ENCODE measurements around the gene KIAA0753. TPM values are rescaled to one million over a fixed set of nuclear protein-coding genes. Genes with fewer than 3 reads are reported as not detected.
A peak's percentile ranks its signal among the peaks of the same experiment; 100 is the strongest.

The KIAA0753 gene
- total RNA-seq, 1 experiment from 2014 or later = 21.7 TPM

DNA sequence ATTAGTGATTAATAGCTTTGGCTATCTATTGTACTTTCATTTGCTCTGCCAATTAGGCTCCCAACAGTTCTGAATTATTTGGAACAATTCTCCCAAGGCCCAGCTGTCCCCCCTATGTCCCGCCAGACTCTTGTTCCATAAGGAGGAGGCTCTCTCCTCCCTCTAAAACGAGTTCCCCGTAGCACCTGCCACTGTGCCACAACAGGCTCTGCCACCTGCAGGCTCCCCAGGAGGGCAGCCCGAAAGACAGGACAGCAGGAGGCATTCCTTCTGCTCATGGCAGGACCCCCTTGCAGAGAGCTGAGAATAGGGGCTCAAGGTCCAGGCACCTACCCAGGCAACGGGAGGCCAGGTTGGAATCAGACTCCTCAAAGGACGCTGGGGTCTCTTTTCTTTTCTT, 93.2 kb downstream of the KIAA0753 start:
- no peak for DNase-seq (ENCODE audit: low spot score)

DNA sequence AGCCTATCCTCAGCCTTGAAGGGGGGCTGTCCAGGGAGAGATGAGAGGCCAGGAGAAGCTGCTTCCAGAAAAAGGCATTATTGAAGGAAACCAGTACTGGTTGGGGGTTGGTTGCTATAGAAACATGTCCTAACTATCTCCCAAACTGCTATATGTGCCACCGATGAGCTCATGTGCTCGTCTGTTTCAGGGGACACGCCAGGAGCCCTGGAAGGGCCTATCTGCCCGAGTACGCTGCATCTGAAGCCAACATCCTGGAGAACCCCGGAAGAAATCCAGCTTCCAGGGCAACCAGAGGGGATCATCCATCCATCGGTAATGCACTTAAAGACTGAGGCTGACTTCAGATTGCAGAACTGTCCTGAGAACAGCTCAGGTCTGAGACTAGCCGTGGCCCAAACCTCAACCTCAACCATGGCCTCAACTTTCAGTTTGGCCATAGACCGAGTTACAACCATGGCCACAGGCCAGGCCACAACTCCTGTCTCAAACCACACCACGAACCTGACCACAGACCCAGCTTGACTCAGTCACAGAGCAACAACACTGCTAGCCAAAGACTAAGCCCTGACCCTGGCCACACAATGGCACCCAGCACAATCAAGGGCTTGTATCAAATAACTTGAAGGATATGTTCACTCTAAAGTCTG, 94.3 kb downstream of the KIAA0753 start:
- peak; percentile 62 for DNase-seq (ENCODE audit: low spot score)

DNA sequence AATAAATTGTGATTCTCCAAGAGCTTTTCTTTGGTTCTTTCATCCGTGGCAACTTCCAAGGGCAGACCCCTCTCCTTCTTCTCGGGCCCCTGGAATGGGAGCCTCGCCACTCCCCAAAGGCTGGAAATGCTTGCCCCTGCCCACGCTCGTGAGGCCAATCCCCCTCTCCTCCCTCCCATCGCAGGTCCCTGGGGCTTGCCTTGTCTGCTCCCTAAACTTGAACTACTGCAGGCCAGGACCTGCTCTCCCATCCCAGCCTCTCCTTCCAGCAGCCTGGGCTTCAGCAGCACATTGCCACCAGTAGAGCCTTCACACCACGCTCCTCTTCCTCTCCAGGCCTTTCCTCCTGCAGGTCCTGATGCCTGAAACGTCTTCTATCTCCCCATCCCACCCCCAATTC, 95.2 kb downstream of the KIAA0753 start:
- DNase-seq (ENCODE audit: low spot score) = no peak

DNA sequence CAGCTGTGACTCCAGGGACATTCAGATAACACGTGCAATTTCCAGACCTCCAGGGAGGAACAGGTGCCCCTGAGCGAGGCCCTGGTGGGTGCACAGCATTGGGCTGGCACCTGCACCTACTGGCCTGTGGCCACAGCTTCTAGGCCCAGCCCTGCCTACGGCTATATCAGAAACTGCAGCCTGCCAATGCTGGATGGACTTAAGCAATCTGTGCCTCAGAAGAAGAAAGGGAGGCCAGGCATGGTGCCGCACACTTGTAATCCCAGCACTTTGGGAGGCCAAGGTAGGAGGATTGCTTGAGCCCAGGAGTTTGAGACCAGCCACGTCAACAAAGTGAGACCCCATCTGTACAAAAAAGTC, 96.5 kb downstream of the KIAA0753 start:
- no peak for DNase-seq (ENCODE audit: low spot score)

DNA sequence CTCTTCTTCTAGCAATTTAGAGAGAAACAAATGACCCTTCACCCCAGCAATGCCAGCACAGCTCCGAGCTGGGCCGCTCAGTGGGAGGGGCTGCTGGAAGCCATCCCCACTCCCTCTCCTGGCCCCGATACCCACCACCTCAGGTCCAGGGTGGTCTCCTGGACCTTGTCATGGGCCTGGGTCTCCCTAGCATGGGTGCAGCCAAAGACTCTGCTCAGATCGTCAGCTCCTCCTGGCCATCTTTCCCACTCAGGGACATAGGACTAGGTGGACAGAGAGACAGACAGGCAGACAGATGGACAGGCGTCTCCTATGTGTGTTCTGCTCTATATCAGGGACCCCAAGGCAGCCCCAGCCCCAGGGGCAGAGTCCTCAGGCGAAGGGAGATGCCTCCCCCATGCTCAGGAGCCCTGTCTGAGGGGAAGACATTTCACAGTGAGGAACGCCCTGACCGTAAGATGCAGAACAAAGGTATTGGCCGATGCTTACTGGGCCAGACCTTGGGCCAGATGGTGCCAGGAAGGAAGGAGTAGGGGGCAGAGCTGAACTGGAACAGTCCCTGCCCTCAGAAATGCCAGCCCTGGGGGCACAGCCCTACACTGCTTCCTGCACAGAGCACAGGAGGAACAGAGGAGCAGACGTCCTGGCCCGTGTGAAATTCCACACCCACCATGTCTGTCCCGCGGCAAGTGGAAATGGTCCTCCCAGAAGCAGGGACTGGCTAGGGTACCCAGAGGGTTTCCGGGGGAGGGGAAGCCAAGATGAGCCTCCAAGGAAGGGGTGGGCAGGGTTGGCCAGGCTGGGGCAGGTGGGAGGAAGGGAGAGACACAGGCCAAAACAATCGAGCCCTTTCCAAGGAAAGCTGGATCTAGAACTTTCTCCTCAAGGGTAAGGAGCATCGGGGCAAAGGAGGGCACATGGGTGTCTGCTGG, 97.2 kb downstream of the KIAA0753 start:
- no peak for DNase-seq (ENCODE audit: low spot score)

DNA sequence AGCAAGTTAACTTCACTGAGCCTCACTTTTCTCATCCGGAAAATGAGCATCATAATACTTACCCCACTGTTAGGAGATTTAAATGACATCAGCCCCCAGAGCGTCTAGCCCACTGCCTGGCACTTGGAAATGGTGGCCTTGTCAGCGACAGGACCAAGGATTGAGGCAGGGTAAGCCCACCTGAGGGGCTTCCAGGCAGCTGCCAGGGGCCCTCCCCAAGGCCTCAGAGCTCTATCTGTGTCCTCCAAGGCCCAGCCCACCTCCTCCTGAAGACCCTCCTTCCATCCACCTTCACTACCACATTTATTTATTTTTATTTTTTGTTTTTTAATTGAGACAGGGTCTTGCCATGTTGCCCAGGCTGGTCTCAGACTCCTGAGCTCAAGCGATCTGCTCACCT, 97.9 kb downstream of the KIAA0753 start:
- DNase-seq (ENCODE audit: low spot score) = no peak

DNA sequence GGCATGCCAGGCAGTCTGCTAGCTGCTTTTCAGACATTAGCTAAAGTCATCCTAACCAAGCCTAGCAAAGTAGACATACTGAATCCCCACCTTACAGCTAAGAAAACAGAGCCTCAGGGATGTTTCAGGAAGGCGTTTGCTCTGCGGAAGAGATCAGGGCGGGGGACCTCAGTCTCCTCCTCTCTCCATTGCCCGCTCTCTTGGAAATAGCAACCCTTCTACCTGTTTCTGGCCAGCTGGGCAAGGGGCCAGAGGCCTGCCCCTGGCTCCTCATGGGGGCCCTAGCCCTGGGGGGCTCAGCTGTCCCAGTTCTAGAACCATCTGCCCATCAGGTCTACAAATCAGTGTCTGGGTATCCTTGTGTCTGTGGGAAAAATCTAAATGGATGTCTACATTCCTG, 98.6 kb downstream of the KIAA0753 start:
- no peak for DNase-seq (ENCODE audit: low spot score)

DNA sequence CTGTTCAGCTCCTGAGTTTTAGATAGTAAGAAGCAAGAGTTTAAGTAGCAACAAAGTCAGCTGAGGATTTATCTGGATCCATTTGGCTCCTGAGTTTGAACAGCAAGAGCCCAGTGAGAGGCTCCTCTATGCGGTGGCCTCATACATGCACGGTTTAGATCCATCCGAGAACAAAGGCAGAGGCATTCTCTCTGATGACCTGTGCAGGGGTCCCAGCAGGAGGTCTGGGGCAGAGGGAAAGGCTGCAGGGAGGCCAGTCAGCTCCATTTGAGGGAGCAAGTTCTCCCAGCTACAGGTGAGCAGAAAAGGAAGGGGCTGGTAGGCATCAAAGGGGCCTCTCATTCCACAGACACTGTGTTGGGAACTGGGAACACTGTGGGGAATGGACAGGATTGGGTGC, 100.6 kb downstream of the KIAA0753 start:
- no peak for DNase-seq (ENCODE audit: low spot score)

DNA sequence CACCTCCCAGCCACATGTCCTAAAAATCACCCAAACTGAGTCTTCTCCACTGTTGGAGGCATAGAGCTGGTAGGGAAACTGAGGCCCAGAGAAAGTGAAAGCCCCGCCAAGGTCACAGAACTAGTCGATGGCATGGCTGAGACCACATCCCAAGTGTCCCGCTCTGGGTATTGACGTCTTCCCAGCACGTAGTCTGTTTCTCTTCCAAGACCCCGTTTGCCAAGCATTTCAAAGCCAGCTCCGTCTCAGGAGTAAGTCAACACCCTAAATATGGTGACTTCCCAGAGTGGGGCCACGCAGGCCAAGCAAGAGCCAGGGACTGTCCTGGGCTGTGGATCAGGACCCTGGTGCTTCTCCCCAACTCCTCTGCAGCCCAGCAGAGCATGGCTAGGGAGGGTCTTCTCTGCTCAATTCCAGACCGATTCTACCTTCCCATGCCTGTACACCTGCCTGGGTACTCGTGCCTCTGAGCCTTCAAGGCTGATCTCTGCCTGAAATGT, 103.9 kb downstream of the KIAA0753 start:
- DNase-seq (ENCODE audit: low spot score) = no peak

DNA sequence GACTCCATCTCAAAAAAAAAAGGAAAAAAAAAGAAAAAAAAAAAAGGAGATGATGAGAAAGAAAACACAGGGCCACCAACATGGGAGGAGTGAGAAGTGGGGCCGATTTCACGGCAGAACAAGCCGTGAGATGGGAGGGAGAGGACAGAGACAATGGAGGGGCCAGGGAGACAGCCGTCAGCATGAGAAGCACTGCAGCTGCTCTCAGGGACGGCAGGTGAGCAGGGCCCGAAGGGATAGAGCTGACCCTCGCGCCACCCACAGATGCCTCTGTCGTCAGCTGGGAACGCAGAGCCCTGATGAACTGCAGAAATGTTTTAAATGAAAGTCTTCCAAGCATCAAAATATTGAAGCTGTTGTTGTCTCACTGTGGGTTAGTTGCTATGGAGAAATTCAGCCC, 104.5 kb downstream of the KIAA0753 start:
- DNase-seq (ENCODE audit: low spot score) = no peak

DNA sequence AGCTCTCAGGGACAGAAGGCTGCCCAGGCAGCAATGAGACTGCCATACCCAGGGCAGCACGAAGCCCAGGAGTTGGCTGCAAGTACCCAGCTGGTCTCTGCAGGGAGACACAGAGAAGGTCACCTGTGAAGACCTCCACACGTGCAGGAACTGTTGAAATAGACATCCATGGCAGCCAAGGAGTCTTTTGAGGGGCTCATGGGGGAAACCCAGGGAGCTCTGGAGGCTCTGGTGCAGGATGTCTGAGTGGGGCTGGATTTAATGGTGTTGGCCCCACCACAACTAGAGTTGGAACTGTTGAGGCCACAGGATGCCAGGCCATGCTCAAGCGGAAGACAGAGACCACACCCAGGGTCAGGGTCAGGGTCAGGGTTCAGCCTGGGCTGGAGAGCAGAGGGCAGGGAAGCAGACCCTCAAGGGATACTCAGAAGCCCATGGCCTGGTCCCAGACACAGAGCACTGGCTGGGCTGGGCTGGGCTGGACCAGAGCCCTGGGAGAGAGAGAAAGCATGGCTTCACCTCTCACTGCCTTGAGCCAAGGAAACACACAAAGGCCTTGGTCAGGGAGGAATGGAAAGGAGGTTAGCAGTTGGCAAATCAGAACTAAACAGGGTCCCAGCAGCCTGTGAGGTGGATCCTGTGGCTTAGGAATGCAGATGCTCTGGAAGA, 105.5 kb downstream of the KIAA0753 start:
- DNase-seq (ENCODE audit: low spot score) = no peak

DNA sequence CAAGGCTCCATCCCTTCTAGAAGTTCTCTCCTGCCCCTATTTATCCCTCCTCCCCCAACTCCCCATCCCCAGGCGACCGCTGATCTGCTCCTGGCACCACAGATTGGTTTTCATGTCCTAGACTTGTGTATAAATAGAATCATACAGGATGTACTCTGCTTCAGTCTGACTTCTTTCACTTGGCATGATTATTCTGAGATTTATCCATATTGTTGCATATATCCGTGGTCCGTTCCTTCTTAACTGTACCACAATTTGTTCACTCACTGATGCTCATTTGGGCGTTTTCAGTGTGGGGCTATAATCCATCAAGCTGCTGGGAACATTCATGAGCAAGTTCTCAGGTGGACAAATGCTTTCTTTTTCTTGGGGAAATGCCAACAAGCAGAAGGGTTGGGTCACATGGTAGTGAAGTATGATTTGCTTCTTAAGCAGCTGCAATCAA, 108.0 kb downstream of the KIAA0753 start:
- DNase-seq (ENCODE audit: low spot score) = no peak

DNA sequence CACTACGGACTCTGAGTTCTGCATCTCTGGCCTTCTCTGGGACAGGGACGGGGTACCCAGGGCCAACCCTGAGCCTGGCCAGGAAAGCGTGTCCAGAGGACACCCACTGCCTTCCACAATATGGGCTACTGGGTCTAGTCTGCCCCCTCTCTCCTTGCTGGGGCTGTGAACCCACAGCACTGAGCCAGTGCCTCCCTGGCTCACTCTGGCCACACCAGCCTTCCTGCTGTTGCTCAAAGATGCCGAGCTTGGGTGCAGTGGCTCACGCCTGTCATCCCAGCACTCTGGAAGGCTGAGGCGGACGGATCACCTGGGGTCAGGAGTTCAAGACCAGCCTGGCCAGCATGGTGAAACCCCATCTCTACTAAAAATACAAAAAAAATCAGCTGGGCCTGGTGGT, 108.9 kb downstream of the KIAA0753 start:
- DNase-seq (ENCODE audit: low spot score) = no peak

DNA sequence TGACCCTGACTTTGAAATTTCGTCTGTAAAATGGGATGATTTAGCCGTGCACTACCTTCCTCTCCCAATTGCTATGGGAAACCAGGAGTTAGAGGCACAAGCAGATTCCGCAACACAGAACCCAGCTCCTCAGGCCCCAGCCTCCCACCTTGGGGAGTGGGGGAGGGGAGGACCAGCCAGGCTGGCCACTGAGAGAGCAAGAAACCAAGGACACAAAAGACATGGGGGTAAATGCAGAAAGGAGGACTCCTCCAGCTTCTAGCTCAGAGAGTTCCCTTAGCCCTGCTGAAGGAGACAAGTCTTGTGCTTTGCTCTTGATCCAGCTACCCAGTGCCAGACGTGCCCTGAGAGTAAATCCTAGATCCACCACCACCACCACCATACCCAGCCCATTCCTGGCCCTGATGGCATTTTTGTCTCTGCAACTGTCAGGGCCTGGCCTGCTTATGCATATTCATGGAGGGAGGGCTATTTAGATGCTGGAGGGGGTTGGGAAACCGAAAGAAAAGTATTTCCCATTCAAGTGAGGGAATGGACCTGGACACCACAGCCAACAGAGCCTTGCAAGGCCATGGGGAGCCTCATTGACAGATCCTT, 110.1 kb downstream of the KIAA0753 start:
- no peak for DNase-seq (ENCODE audit: low spot score)

DNA sequence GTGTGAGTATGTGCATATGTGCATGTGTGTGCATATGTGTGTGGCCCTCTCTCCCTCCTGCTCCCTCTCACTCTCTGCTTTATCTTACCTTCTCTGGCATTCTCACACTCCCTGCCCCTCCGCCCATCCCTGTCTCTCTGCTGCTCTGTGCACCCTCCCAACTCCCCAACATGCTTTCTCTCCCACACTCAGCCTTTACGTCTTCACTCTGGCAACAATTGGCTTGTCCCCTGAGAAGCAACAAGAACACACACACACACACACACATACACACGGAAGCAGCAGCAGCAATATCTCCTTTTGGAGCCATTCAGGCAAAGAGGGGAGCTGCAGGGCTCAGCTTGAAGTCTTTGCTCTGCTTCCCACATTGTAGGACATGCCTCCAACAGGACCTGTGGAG, 112.0 kb downstream of the KIAA0753 start:
- no peak for DNase-seq (ENCODE audit: low spot score)

Other genes starting within 250 kb of the KIAA0753 start
- not detected in 2 replicates for gene AIPL1, start 205.6 kb downstream of the KIAA0753 start, total RNA-seq (2014; rRNA removed; shearing (Covaris generic))
- 81.2 and 96.3 TPM in 2 replicates for gene PIMREG, start 196.3 kb downstream of the KIAA0753 start, total RNA-seq (2014; rRNA removed; shearing (Covaris generic))
- gene PITPNM3, start 84.2 kb downstream of the KIAA0753 start, total RNA-seq (2014; rRNA removed; shearing (Covaris generic)) = 9.8 and 13.0 TPM in 2 replicates
- gene TXNDC17, start 349 bp upstream of the KIAA0753 start, total RNA-seq (2014; rRNA removed; shearing (Covaris generic)) = 128 and 236 TPM in 2 replicates
- 28.1 and 29.1 TPM in 2 replicates for gene MED31, start 10.9 kb upstream of the KIAA0753 start, total RNA-seq (2014; rRNA removed; shearing (Covaris generic))
- 0.24 and 0.89 TPM in 2 replicates for gene C17orf100, start 11.1 kb upstream of the KIAA0753 start, total RNA-seq (2014; rRNA removed; shearing (Covaris generic))
- gene SLC13A5, start 72.7 kb upstream of the KIAA0753 start, total RNA-seq (2014; rRNA removed; shearing (Covaris generic)) = 0.10 TPM in 1 of 2 replicates, not detected in the other
- gene XAF1, start 115.3 kb upstream of the KIAA0753 start, total RNA-seq (2014; rRNA removed; shearing (Covaris generic)) = not detected in 2 replicates
- 0.31 TPM in 1 of 2 replicates, not detected in the other for gene FBXO39, start 135.5 kb upstream of the KIAA0753 start, total RNA-seq (2014; rRNA removed; shearing (Covaris generic))
- gene TEKT1, start 191.0 kb upstream of the KIAA0753 start, total RNA-seq (2014; rRNA removed; shearing (Covaris generic)) = not detected in 2 replicates